Upper lobe of left lung (tissue), 6 donors: ENCODE data around the gene MAP3K6. TPM values are rescaled to one million over a fixed set of nuclear protein-coding genes. Genes with fewer than 3 reads are reported as not detected.

Experiments used
- ATAC-seq, 2 donors: fragments of 200-7000 bp; cut with Tn5 transposase; one replicate each; pipeline ENCODE4 v1.9.1; 2022; ENCODE audit warnings: mild to moderate bottlenecking in 2 of 2, moderate library complexity in 2 of 2; ENCODE audit not compliant: low FRiP score in 2 of 2
- DNase-seq, 2 donors: peaks; one replicate each; pipeline ENCODE4 v3.0.0-alpha.2; 2019 to 2020
- H3K27ac ChIP-seq, 4 donors: fragments of 200-600 bp; sonication (generic); one replicate each; pipeline ENCODE4 v1.5.1; 2016 to 2019
- H3K27me3 ChIP-seq, 4 donors: fragments of 200-600 bp; sonication (generic); one replicate each; pipeline ENCODE4 v1.5.1; 2017 to 2019
- H3K36me3 ChIP-seq, 4 donors: fragments of 200-600 bp; sonication (generic); one replicate each; pipeline ENCODE4 v1.5.1; 2016 to 2019
- H3K4me1 ChIP-seq, 4 donors: fragments of 200-600 bp; sonication (generic); one replicate each; pipeline ENCODE4 v1.5.1; 2018 to 2019
- H3K4me3 ChIP-seq, 4 donors: fragments of 200-600 bp; sonication (generic); one replicate each; pipeline ENCODE4 v1.5.1; 2017 to 2019; ENCODE audit warnings: mild to moderate bottlenecking in 2 of 4, moderate library complexity in 1 of 4
- H3K9me3 ChIP-seq, 4 donors: fragments of 200-600 bp; sonication (generic); one replicate each; pipeline ENCODE4 v1.5.1; 2018 to 2019
- EP300 ChIP-seq, 4 donors: sonication (generic); formaldehyde crosslinking; IDR thresholded peaks; one replicate each; pipeline ENCODE4 v1.5.1; 2017; ENCODE audit warnings: antibody characterized with exemption in 4 of 4, control low read depth in 2 of 4
- POLR2A ChIP-seq, 4 donors: fragments of 450-650 bp; IDR thresholded peaks; one replicate each; pipeline ENCODE4 v1.5.1; 2016 to 2017; ENCODE audit warnings: antibody characterized with exemption in 4 of 4, mild to moderate bottlenecking in 2 of 4
- POLR2AphosphoS5 ChIP-seq, 2 donors: sonication (generic); formaldehyde crosslinking; IDR thresholded peaks; one replicate each; pipeline ENCODE4 v1.5.1; 2017; ENCODE audit warnings: antibody characterized with exemption in 2 of 2
- WGBS, 2 donors: methylation state at CpG; one replicate each; pipeline ENCODE4 v1.1.5; 2017 to 2018; 5-methylcytosine and 5-hydroxymethylcytosine counted together
- total RNA-seq, 6 donors: library from RNA; depleted of rRNA in 4 of 6; stranded (reverse); fragments of >200 nt in 4 of 6; gene quantifications; one replicate each; pipeline versions ENCODE4 v1.1.0 to v1.2.1, GENCODE V29; 2016 to 2021
- TF ChIP-seq, protein P1 (sequence below), 6 experiments: fragments of 450-650 bp in 4 of 6; fragments of 200-600 bp in 2 of 6; sonication (generic) in 2 of 6; IDR thresholded peaks; one replicate each; pipeline ENCODE4 v1.5.1; 2016 to 2019; ENCODE audit warnings: antibody characterized with exemption in 6 of 6
- donor health status: DM: no; HTN: no; CAD: no; lungs with moderate emphysema.
- donor health status: DM: no; HTN: yes; CAD: no; lungs with severe emphysema.

MAP3K6 gene
- total RNA-seq, 6 donors from 2014 or later: 36.6 to 302 (median 118) TPM

GRCh38 chr1:27380224-27380623, 13.5 kb upstream of the MAP3K6 start:
- H3K4me3 ChIP-seq: no peak overlapping the region
- peak overlapping the region in 2 of 4 donors; percentile 4 to 72 for H3K27ac ChIP-seq
- DNase-seq (no peak), ATAC-seq (no peak)
- H3K9me3 ChIP-seq: no peaks in the 10 kb centered on the region
- H3K27me3 ChIP-seq: no peaks in the 10 kb centered on the region
- WGBS, 2 donors: 84 to 100% methylated on average over 1 to 4 of the region's 4 CpGs
- H3K4me1 ChIP-seq: peaks cover 13 to 39% (median 27%) of the 10 kb centered on the region in 4 donors
- no peaks in the 10 kb centered on the region for H3K36me3 ChIP-seq
- TF ChIP-seq POLR2AphosphoS5 (IDR thresholded peaks at IDR 0.05): no peak
- TF ChIP-seq, protein P1, sequence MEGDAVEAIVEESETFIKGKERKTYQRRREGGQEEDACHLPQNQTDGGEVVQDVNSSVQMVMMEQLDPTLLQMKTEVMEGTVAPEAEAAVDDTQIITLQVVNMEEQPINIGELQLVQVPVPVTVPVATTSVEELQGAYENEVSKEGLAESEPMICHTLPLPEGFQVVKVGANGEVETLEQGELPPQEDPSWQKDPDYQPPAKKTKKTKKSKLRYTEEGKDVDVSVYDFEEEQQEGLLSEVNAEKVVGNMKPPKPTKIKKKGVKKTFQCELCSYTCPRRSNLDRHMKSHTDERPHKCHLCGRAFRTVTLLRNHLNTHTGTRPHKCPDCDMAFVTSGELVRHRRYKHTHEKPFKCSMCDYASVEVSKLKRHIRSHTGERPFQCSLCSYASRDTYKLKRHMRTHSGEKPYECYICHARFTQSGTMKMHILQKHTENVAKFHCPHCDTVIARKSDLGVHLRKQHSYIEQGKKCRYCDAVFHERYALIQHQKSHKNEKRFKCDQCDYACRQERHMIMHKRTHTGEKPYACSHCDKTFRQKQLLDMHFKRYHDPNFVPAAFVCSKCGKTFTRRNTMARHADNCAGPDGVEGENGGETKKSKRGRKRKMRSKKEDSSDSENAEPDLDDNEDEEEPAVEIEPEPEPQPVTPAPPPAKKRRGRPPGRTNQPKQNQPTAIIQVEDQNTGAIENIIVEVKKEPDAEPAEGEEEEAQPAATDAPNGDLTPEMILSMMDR (IDR thresholded peaks at IDR 0.05): no peak
- no peak for TF ChIP-seq POLR2A (IDR thresholded peaks at IDR 0.05)
- no peak for TF ChIP-seq EP300 (IDR thresholded peaks at IDR 0.05)

DNA sequence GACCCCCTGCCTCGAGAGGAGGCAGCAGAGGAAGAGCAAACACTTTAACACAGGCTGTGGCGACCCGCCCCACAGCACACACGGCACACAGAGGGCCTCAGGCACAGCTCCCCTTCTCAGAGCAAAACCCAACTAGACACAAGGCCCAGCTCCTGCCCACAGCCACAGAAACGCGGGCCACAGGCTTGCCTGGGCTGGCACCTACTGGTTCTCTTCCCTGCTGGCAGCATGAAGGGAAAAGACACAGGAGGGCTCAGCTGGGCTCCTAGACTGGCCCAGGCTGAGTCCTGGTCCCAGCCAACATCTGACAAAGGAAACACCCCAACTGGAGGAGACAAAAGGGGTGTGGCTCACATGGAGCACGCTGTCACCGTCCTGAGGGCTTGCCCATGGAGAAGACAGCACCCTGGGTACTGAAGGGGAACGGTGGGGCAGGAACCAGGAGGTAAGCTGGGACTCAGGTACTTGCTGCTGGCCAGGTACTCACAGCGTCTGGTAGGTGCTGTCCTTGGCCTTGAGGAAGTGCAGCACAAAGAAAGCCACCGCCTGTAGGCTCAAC, 12.9 kb upstream of the MAP3K6 start:
- no peaks in the 10 kb centered on the region for H3K9me3 ChIP-seq
- no peaks in the 10 kb centered on the region for H3K27me3 ChIP-seq
- no peak for ATAC-seq
- DNase-seq: peak in 1 of 2 donors; percentile 61
- no peak overlapping the region for H3K4me3 ChIP-seq
- H3K36me3 ChIP-seq: no peaks in the 10 kb centered on the region
- peaks cover 13 to 39% (median 28%) of the 10 kb centered on the region in 4 donors for H3K4me1 ChIP-seq
- TF ChIP-seq POLR2AphosphoS5 (IDR thresholded peaks at IDR 0.05): no peak
- no peak for TF ChIP-seq POLR2A (IDR thresholded peaks at IDR 0.05)
- TF ChIP-seq, protein P1 (IDR thresholded peaks at IDR 0.05): no peak
- TF ChIP-seq EP300 (IDR thresholded peaks at IDR 0.05): no peak
- H3K27ac ChIP-seq: peak overlapping the region in 2 of 4 donors; percentile 4 to 72
- 50 to 67% methylated on average over 7 to 8 of the region's 11 CpGs for WGBS, 2 donors

DNA sequence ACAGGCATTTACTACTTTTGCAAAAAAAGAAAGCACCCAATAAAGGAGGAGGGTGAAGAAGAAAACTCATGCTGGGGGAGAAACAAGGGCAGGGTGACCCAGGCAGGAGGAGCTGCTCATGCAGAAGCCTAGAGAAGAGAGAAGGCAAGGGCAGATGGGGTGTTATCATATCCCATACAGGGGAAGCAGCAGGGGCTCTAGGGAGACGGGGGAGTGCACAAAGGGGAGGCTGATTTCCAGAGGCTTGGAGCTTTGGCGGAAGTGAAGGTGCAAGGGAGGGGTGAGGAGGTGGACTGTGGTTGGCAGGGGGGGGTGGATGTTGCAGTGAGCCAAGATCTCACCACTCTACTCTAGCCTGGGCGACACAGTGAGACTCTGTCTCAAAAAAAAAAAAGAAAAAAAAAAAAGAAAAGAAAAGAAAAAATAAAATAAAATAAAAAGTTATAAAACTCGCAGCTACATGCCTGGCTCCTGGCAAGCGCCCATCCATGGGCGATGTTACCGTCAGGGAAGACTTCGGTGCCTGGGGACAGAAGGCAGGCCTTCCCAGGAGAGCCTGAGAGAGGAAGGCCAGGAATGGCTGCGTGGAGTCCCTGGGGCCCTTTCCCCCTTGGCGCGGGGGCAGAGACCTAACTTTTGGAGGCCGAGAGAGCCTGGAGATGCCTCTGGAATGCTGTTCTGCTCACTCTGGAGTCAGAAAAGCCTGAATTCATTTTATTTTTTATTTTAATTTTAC, 11.2 kb upstream of the MAP3K6 start:
- TF ChIP-seq POLR2AphosphoS5 (IDR thresholded peaks at IDR 0.05) (no peak), POLR2A (IDR thresholded peaks at IDR 0.05) (no peak), EP300 (IDR thresholded peaks at IDR 0.05) (no peak)
- TF ChIP-seq, protein P1 (IDR thresholded peaks at IDR 0.05): no peak
- no peak for ATAC-seq
- Histone ChIP-seq H3K27ac (peak overlapping the region in 2 of 4 donors; percentile 46 to 98), H3K36me3 (peaks cover 0 to 3% (median 0%) of the 10 kb centered on the region in 4 donors), H3K27me3 (no peaks in the 10 kb centered on the region), H3K4me3 (no peak overlapping the region), H3K4me1 (peaks cover 9 to 36% (median 24%) of the 10 kb centered on the region in 4 donors), H3K9me3 (no peaks in the 10 kb centered on the region)
- WGBS, 2 donors: 85 to 92% methylated on average over 12 of the region's 12 CpGs
- DNase-seq: no peak

DNA sequence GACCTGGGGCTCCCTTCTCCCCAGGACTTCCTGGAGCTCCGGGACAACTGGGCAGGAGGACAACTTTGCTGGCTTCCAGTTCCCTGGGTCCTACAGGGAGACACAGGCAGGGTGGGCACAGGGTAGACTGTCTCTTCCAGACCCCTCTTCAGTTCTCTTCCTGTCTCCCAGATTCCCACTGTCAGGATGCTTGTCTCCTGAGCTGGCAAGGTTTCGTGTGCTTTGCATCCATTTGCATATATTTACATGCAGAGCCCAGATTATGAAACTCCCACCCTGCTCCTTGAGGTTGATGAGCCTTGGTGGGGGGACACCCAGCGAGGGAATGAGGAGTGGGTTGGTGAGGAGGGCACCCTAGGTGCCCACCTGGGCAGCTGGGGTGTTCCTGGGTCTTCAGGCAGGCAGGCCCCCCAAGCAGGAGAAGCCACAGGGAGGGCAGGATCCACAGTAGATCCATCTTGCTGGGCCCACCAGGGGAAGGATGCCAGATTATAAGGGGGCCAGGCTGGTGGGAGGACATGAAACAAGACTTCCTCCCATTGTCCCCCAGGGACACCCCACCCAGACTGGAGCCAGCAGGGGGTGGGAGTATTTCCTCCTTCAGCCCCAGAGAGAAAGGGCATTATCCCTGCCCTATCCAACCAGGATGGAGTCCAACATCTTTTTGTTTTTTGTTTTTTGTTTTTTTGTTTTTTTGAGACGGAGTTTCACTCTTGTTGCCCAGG, 7.8 kb upstream of the MAP3K6 start, which contains the start of gene FCN3:
Gene FCN3, minus strand, starts transcription at position 463 of the 725 bp plus-strand sequence. Its CDS starts 6 bp downstream, at position 457.
- Histone ChIP-seq H3K36me3 (peaks cover 0 to 20% (median 0%) of the 10 kb centered on the region in 4 donors), H3K27ac (peak within 1 kb of the TSS; percentile 64 to 98 (median 84)), H3K4me1 (peaks cover 3 to 20% (median 12%) of the 10 kb centered on the region in 4 donors), H3K27me3 (no peaks in the 10 kb centered on the region), H3K9me3 (no peaks in the 10 kb centered on the region), H3K4me3 (peak within 1 kb of the TSS; percentile 32 to 56 (median 38))
- ATAC-seq (no peak), DNase-seq (no peak)
- 52 to 65% methylated on average over 3 to 4 of the region's 4 CpGs for WGBS, 2 donors
- TF ChIP-seq POLR2AphosphoS5 (IDR thresholded peaks at IDR 0.05): peak; percentile 29 to 70
- TF ChIP-seq EP300 (IDR thresholded peaks at IDR 0.05): peak in 2 of 4 donors; percentile 5 to 25
- TF ChIP-seq POLR2A (IDR thresholded peaks at IDR 0.05): peak in 1 of 4 donors; percentile 43
- TF ChIP-seq, protein P1 (IDR thresholded peaks at IDR 0.05): no peak
